Hematopoietic multipotent progenitor cell treated with erythropoietin and hydrocortisone succinate and interleukin-3 and kit ligand, for 4 days (in vitro differentiated cells): ENCODE data around the gene CUBN.

ENCODE experiments used
- DNase-seq: peaks from one replicate; pipeline ENCODE4 v3.0.0-alpha.2; 2015

CUBN gene

GRCh38 chr10:17006631-17007417, 122.8 kb downstream of the CUBN start:
- DNase-seq = no peak

- DNase-seq = no peak
Measured at GRCh38 chr10:17005621-17006566, 123.7 kb downstream of the CUBN start.

- DNase-seq = no peak
Measured at GRCh38 chr10:17004801-17005380, 124.7 kb downstream of the CUBN start.

- DNase-seq = no peak
Measured at GRCh38 chr10:17003651-17004286, 125.8 kb downstream of the CUBN start.

- peak; percentile 83 for DNase-seq
Measured at GRCh38 chr10:17003151-17003550, 126.5 kb downstream of the CUBN start.

GRCh38 chr10:17001961-17002749, 127.5 kb downstream of the CUBN start:
- peak; percentile 27 for DNase-seq

- no peak for DNase-seq
Measured at GRCh38 chr10:17001297-17001744, 128.3 kb downstream of the CUBN start.

GRCh38 chr10:16999665-17000451, 129.8 kb downstream of the CUBN start:
- DNase-seq = no peak

- DNase-seq = no peak
Measured at GRCh38 chr10:16996530-16996964, 133.1 kb downstream of the CUBN start.

- DNase-seq = peak; percentile 95
Measured at GRCh38 chr10:16995867-16996529, 133.6 kb downstream of the CUBN start.

- DNase-seq = no peak
Measured at GRCh38 chr10:16993186-16993585, 136.4 kb downstream of the CUBN start.

GRCh38 chr10:16992611-16993119, 136.9 kb downstream of the CUBN start:
- DNase-seq = no peak

- DNase-seq = no peak
Measured at GRCh38 chr10:16991011-16991410, 138.6 kb downstream of the CUBN start.

GRCh38 chr10:16989826-16990293, 139.8 kb downstream of the CUBN start:
- DNase-seq = no peak

GRCh38 chr10:16988900-16989299, 140.7 kb downstream of the CUBN start:
- no peak for DNase-seq

- no peak for DNase-seq
Measured at GRCh38 chr10:16987976-16988610, 141.5 kb downstream of the CUBN start.

- DNase-seq = no peak
Measured at GRCh38 chr10:16987206-16987621, 142.4 kb downstream of the CUBN start.

GRCh38 chr10:16986406-16987205, 143.0 kb downstream of the CUBN start:
- no peak for DNase-seq

- DNase-seq = no peak
Measured at GRCh38 chr10:16986082-16986405, 143.6 kb downstream of the CUBN start.
